NCI-H2029 (cell line): ENCODE data around the gene GEMIN7.

ENCODE experiments used
- DNase-seq: peaks from one replicate; lab custom pipeline; 2025; lab: John Stamatoyannopoulos, UW

Gene GEMIN7

DNA sequence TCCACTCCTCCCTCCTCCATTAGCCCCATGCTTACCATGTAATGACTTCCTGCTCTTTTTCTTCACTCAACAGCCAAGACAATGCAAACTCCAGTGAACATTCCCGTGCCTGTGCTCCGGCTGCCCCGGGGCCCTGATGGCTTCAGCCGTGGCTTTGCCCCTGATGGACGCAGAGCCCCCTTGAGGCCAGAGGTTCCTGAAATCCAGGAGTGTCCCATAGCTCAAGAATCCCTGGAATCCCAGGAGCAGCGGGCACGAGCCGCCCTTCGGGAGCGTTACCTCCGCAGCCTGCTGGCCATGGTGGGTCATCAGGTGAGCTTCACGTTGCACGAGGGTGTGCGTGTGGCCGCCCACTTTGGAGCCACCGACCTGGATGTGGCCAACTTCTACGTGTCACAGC is 11.0 kb downstream of the GEMIN7 start:
- DNase-seq, result no peak

DNA sequence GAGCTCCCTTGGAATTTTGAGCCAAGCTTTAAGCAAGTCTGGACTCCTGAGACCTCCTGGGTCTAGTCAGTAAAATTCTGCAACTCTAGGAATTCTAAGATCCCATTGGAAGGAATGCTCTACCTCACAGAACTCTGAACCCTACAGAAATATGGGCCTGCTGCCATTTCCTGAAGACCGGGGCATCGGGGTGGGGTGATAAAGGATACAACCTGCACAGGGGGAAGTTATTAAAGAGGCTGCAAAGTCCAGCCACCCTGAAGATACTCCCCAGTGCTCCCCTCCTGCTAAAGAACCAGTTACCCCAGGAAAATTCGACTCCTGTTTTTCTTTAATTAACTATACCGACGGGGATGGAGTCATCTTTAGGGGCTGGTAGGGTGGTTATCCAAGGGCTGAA is 11.5 kb downstream of the GEMIN7 start:
- no peak for DNase-seq

DNA sequence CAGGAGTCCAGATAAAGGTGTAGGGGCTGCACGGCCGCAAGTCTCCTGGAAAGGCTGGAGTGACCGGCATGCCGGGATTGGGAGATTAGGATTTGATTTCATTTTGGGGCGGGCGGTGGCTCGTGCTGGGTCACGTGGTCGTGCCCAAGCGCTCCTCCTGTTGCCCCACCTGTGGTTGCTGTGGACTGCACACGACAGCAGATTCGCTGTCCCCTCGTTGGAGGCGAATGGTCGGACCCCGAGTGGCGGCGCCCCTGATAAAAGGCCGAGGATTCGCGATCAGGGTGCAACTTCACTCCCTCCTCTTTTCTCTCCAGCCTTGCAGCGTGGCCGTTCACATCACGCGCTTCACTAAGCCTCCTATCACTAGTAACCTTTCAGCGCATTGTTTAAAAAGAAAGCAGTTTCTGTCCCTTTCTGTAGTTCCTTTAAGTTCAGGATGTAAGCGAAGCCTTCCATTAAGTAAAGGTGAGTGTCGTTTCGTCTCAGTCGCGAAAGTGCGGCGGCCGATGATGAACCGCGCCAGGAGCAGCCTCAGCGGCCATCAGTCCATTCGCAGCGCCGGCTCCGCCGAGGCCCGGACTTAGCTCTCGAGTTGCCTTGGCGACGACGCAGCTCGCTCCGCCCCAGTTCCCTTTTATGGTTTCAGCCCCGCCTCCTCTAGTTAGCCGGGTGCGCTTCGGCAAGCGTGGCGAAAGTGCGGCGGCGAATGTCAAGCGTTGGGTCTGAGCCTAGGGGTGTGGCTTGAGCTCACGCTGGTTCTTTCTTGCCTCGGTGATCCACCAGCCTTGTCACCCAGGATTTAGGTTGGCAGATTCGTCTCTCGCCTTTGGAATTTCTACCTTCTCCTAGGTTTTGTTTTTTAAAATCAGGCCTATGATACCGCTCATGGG is 12.2 kb downstream of the GEMIN7 start:
- peak; percentile 98 for DNase-seq

DNA sequence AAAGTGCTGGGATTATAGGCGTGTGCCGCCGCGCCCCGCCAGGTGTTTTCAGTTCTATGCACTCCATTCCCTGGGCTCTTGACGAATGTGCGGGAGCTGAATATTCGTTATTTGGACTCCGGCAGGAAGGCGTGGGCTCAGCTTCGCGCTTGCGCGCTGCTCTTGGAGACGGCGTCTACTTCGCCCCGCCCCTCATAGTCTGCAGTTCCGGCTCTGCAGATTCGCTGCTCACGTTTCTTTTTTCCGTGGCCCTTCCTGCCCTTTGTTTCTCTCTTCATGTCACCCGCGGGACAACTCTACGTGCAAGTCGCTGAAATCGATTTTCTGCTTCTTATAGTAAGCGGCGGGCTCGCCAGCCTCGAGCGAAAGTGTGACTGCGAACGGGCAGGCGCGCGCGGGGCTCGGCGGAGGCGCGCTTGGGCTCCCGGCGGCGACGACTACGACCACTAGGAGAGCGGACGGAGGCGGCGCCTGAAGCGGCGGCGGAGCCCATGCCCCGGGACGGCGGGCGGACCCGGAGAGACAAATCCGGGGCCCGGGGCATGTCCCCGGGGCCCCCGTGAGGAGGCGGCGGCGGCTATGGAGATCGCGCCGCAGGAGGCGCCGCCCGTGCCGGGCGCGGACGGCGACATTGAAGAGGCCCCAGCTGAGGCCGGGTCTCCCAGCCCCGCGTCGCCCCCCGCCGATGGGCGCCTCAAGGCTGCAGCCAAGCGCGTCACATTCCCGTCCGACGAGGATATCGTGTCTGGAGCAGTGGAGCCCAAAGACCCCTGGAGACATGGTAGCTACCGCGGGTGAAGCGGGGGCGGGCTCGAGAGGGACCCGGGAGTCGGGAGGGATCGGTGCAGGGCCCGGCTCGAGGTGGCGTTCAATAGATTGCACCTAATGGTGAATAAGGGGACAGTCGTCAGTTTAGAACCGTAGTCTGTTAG is 14.0 kb downstream of the GEMIN7 start, which contains the start of gene PPP1R37:
PPP1R37 (plus strand) TSS at position 433 of the 932 bp plus-strand sequence; CDS start at position 580, 147 bp downstream.
- DNase-seq, result peak; percentile 98

DNA sequence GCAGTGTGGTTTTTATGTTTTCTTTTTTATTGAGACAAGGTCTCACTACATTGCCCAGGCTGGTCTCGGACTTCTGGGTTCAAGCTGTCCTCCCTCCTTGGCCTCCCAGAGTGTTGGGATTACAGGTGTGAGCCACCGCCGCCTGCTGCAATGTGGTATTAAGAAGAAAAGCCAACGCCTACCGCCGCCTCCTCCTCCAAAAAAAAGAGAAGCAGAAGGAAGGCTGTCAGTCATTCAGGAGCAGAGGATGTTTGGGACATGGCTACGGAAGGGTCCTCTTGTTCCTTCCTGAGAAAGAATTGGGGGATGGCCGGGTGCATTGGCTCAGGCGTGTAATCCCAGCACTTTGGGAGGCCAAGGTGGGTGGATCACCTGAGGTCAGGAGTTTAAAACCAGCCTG is 15.1 kb downstream of the GEMIN7 start:
- no peak for DNase-seq

DNA sequence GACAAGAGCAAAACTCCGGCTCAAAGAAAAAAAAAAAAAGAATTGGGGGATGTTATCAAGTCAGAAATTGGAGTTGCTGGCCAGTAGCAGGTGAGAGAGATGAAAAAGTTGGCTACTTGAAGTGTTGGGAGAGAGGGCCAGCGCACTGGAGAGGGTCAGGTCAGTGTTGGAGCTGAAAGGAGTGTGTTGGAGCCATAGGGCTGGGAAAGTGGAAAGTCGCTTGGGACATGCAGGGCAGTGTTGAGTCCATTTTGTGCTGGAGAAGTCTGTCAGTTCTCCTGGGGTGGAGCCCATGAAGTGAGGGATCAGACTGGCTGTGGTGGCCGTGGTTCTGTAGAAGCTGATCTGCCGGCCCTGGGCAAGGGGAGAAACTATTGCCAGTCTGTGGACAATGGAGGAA is 15.6 kb downstream of the GEMIN7 start:
- DNase-seq, result no peak

DNA sequence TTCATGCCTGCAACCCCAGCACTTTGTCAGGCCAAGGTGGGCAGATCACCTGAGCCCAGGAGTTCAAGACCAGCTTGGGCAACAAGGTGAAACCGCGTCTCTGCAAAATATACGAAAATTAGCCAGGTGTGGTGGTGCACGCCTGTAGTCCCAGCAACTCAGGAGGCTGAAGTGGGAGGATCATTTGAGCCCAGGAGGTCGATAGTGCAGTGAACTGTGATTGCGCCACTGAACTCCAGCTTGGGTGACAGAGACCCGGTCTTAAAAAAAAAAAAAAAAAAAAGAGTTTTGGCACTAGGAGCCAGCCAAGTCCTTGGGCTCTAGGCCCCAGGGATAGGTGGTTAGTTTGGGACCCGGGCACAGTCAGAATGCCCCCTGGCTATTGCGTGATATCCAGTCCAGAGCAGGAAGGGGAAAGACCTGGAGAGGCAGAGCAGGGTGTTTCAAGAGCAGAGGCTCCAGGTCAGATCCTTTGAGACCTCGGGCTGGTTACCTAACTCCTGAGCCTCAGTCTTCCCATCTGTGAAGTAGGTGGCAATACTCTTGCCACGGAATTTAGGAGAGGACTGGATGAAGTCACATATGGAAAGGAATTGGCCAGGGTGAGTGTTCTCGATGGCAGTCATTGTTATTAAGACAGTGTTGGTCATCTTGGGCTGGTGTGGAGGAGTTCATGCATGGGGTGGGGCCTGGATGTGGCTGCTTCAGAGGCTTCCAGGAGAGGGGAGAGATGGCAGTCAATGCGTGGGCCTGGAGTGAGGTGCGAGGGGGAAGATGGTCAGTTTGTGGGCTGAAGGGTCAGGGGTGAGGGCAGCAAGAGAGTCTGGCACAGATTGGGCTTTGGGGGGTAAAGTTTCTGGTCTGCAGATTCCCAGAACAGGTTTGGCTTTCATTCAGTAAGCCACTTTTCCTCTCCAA is 16.7 kb downstream of the GEMIN7 start:
- DNase-seq, result no peak

DNA sequence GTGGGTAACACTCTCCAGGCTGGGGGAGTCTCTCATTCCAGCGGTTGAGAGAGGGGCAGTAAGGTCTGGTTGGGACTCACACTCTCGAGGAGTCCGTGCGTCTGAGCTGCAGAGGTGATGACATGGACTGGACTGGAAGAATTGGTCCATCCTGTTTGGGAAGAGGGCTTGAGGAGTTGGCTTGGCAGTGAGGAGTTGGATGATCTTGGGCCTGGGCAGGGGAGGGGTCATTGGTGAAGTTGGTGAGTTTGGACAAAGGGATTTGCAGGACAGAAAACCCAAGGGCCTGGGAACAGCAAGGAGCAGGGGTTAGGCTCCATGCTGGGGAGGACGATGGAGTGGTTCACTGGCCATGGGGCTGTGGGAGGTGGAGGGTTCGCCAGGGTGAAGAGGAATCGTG is 17.6 kb downstream of the GEMIN7 start:
- no peak for DNase-seq

DNA sequence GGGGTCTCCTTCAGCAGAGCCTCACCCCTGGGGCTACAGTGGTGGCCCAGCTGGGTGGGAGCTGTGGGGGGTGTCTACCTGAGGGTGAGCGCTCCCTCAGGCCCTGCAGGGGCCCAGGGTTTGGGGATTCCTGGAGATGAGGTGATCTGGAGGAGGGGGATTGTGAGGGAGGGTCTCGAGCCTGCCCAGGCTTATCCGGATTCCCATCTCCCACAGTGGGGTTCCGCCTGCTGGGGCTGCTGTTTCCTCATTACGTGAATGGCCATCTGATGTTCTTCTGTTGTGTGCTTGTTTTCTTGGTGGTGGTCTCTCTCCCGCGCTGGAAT is 18.4 kb downstream of the GEMIN7 start:
- no peak for DNase-seq

DNA sequence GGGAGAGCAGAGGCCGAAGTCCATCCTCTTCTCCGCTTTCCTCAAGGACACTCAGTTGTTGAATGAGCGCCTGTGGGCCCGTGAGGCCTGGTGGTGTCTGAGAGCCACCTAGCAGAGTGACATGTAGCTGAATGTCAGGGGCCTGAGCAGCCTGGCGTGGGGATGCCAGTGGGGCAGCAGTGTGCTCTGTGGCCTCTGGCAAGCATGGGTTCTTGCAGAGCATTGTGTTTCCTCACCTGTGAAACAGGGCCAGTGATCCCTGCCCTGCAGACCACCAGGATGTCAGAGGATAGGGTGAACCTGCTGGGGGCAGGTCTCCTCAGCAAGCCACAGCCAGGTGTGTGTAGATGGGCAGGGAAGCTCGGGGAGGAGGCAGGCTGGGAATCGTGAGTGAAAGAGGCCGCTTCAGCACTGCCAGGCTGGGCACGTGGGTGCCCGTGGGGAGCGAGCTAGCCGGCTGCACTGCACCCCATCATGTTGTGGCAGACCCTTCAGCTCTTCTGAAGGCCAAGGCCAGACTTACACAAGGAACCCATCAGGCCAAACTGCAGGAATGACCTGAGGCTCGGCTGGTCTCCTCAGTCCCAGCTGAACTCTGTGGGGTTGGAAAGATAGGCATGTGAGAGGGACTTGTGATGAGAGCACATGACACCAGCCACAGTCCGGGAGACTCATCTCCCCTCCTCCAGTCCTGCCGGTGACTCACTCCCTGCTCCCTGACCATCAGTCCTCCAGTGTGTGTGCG is 18.9 kb downstream of the GEMIN7 start:
- DNase-seq, result peak; percentile 45

DNA sequence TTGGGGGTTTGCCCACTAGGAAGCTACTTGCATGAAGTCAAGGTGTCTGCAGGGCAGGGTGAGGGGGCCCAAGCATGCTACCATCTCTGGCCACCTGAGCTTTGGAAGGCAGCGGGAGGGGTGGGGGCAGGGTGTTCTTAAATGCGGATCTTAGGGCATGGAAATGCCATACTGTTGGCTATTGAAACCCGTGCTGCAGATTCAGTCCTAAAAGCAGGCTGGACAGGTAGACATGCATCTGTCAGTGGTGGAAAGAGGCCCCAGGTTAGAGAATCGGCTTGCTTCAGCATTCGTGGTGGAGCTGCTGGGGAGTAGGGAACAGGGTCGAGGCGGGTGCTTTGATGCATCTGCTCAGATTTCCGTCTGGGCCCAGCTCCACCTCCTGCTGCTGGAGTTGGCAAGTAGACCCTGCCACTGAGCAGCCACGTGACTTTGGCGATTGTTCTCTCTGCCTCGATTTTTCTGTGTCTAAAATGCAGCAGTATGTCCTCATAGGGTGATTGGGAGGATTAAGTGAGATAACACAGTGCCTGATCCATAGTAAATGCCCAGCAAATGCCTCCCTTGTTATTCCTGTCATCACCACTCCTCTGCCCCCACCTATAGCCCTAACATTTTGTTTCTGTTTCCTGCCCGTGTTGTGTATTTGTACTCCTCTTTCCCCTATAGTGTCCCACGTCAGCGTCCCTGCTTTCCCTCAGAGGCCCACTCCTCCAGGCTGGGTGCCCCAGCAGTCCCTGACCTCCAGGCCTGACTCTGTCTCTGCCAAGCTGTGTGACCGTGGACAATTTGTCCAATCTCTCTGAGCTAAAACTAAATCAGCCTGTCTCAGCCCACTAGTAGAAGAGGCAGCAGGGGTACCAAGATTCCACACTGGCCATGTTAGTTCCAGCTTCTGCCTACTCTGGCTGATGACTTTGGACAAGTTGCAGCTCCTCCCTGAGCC is 19.7 kb downstream of the GEMIN7 start:
- peak; percentile 65 for DNase-seq

DNA sequence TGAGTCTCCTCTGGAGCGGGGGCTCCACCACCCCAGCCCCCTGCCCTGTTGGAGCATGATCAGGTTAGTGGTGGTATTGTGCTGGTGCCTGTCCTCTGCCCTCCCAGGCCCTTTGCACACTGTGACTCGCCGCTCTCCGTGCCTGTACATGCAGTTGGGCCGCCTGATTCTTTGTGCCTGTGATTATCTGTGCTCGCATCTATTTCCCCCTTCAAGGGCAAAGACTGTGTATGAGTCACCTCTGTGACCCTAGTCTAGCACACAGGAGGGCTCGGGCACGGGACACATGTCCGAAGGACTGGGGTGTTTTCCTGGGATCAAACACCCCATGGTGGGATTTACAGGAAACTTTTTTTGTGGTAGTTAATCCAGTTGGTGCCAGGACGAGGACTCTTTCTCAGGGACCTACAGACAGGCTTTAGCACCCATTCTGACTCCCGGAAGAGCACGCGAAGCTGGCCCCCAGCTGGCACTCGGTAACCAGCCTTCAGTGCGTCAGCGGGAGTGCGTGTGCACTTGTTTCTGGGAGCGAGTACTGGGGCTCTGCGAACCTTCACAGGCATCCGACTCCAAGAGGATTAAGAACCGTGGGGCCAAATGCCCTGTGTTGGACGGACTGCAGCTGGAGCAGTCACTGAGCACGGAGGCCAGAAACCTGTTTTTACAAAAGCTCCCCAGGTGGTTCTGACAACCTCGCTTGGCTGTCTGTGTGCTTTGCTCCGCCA is 20.6 kb downstream of the GEMIN7 start:
- no peak for DNase-seq

DNA sequence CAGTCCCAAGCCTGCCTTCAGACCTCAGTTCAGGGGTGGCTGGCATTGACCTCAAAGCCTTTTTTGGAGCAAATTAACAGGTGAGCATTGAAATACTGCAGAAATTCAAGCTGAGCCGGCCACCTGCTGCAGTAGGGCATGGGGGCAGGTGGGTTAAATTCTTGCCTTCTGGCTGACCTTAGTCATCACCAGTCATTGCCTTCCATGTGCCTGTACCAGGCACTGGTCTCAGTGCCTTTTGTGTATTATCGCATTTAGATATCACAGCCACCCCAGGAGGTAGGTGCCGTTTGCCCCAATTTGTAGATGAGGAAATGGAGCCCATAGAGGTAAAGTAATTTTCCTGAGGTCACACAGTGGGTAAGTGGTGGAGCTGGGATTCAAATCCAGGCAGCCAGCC is 21.1 kb downstream of the GEMIN7 start:
- DNase-seq, result no peak

DNA sequence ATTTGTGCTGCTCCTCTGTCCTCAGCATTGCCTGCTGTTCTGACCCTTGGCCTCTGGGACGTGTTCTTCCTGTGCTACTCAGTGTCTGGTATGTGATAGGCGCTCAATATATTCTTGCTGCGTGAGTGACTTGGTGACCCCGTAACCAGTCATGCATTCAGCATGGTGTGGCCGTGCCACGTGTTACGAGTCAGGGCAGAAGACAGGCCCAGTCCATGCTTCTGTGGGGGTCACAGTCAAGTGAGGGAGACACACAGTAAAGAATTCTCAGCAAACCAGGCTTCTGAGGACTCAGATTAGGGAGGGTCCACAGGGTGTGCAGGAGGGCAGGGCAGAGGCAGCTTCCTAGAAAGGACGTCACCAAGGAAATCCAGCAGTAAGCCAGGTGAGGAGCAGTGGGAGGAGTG is 21.8 kb downstream of the GEMIN7 start:
- DNase-seq, result no peak

DNA sequence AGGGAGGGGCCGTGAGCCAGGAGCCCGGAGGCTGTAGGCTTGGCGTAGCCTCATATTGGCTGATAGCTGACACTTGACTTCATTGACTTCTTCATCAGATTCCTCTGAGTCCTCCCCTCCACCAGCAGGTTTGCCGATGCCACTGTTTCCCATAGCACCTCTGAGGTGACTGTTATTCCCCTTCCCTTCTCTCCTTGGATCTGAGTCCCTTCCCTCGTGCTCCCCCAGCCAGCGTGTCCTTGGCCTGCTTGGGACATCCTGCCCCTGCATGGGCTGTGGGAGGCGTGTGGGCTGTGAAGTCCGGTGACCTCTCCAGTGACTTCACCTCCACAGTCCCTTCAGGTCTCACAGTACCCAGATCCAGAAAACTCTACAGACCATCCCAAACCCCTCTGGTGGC is 22.7 kb downstream of the GEMIN7 start:
- DNase-seq, result no peak

DNA sequence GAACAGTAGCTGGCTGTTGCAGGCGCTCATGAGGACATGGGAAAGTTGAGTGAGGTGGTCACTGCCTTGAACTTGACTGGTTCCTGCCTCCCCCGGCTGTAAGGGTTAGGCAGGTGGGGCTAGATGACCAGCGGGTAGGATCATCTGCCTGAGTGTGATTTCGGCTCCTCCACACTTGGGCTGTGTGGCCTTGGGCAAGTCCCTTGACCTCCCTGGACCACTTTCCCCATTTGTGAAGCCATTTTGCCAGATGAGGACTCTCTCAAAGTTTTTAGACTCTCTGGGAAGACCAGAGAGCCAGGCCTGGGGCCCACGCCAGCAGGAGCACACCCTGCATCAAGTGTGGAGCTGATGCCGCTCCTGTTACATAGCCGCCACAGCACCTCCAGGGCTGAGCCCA is 23.4 kb downstream of the GEMIN7 start:
- no peak for DNase-seq

DNA sequence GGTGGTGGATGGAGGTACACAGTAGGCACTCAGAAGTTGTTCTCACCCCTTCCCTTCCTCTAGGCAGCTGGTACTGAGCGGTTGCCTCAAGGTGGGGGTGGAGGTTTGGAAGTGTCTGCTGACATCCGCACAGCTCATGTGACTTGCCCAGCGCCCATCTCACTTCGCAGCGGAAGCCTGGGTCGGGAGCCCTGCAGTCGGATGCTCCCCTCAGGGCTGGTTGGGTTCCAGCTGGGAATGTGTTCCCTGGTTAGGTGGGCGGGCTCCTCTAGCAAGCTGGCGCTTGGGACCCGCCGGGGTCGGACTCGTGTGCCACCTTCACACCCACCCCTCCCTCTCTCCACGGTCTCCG is 24.1 kb downstream of the GEMIN7 start:
- DNase-seq, result peak; percentile 54

DNA sequence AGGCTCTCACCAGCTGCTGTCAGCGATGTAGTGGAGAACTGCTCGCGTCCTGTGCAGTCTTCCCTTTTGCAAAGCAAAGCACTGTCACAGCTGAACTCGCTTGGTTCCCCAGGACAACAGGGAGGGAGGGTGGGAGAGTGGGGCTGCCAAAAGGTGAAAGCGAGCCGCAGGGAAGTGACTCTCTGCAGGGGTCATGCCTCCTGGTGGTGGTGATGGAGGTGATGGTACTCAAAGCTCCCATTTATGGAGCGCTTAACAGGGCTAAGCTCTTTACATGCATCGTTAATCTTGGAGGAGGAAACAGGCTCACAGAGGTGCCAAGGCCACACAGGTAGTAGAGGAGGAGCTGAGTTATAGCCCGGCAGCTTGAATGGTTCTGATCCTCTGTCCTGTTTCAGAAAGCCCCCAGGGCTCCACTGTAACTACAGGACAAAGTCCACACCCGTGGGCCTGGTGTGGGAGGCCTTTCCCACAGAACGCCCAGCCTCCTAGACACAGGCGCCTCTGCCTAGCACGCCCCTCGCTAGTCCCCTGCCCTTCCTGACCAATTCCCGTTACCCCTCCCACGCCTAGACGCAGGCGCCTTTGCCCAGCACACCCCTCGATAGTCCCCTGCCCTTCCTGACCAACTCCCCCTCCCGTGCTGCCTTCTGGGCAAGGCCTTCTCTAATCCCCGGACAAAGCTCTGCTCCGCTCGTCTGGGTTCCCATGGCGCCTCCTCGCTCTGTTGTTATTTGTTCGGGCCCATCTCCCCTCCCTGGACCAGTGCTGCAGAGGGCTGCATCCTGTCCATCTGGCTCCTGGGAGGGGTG is 24.7 kb downstream of the GEMIN7 start:
- DNase-seq, result peak; percentile 86
